Loucy (cell line): ENCODE measurements around the gene TEX26.

Experiments
- H2AFZ ChIP-seq: fragments of 200-600 bp; sonication (generic); 2 replicates; pipeline ENCODE4 v1.6.0; 2016; ENCODE audit warnings: antibody characterized with exemption, mild to moderate bottlenecking, low read length, moderate library complexity
- H3F3A ChIP-seq: fragments of 200-600 bp; 2 replicates; pipeline ENCODE4 v1.6.0; 2016; ENCODE audit warnings: antibody characterized with exemption, low read depth, mild to moderate bottlenecking
- H3K27me3 ChIP-seq: fragments of 200-600 bp; sonication (generic); 2 replicates; pipeline ENCODE4 v1.6.1; 2014; ENCODE audit warnings: low read length, mild to moderate bottlenecking; ENCODE audit not compliant: insufficient read depth, poor library complexity, severe bottlenecking
- H3K36me3 ChIP-seq: fragments of 200-600 bp; sonication (generic); 2 replicates; pipeline ENCODE4 v1.6.1; 2016; ENCODE audit warnings: low read length; ENCODE audit not compliant: insufficient read depth
- H3K4me1 ChIP-seq: fragments of 200-600 bp; sonication (generic); 2 replicates; pipeline ENCODE4 v1.5.1; 2014; ENCODE audit warnings: low read length, mild to moderate bottlenecking; ENCODE audit not compliant: insufficient read depth, poor library complexity, severe bottlenecking
- H3K4me2 ChIP-seq: fragments of 200-600 bp; sonication (generic); 2 replicates; pipeline ENCODE4 v1.6.0; 2014; ENCODE audit warnings: antibody characterized with exemption, low read length, low read depth, mild to moderate bottlenecking; ENCODE audit not compliant: poor library complexity, severe bottlenecking
- H3K4me3 ChIP-seq: fragments of 200-600 bp; sonication (generic); 2 replicates; pipeline ENCODE4 v1.5.1; 2014; ENCODE audit warnings: low read length, mild to moderate bottlenecking, mixed read lengths; ENCODE audit not compliant: poor library complexity, severe bottlenecking
- H3K79me2 ChIP-seq: fragments of 200-600 bp; sonication (generic); 2 replicates; pipeline ENCODE4 v1.6.1; 2014; ENCODE audit warnings: low read length; ENCODE audit not compliant: insufficient read depth
- H3K9ac ChIP-seq: fragments of 200-600 bp; sonication (generic); 2 replicates; pipeline ENCODE4 v1.6.0; 2014; ENCODE audit warnings: mild to moderate bottlenecking, low read depth, low read length, moderate library complexity; ENCODE audit not compliant: poor library complexity, severe bottlenecking
- H3K9me2 ChIP-seq: fragments of 200-600 bp; sonication (generic); replicated peaks from 2 replicates; pipeline ENCODE4 v1.6.1; 2016; ENCODE audit warnings: low read depth, low read length, mixed read lengths
- H3K9me3 ChIP-seq: fragments of 200-600 bp; sonication (generic); 2 replicates; pipeline ENCODE4 v1.6.1; 2014; ENCODE audit warnings: mild to moderate bottlenecking, antibody characterized with exemption, low read length, low read depth; ENCODE audit not compliant: insufficient read depth
- H4K20me1 ChIP-seq: fragments of 200-600 bp; sonication (generic); 2 replicates; pipeline ENCODE4 v1.6.0; 2014; ENCODE audit warnings: antibody characterized with exemption, low read length, mild to moderate bottlenecking; ENCODE audit not compliant: insufficient read depth, poor library complexity, severe bottlenecking
- CTCF ChIP-seq: fragments of 200-600 bp; sonication (generic); conservative IDR thresholded peaks from 2 replicates; pipeline ENCODE4 v1.5.1; 2014; ENCODE audit warnings: mild to moderate bottlenecking, antibody characterized with exemption, low read length
- EZH2phosphoT487 ChIP-seq: fragments of 200-600 bp; IDR thresholded peaks from 2 replicates; pipeline ENCODE4 v1.6.1; 2018; ENCODE audit warnings: antibody characterized with exemption, mild to moderate bottlenecking, moderate library complexity, borderline replicate concordance

Gene TEX26

GRCh38 chr13:30906411-30907051 lies 25.9 kb upstream of the TEX26 start:
- Histone ChIP-seq H3K4me3 (no peak overlapping the region), H4K20me1 (no peaks in the 10 kb centered on the region), H3F3A (no peaks in the 10 kb centered on the region), H3K9ac (no peak overlapping the region), H2AFZ (no peak overlapping the region), H3K4me1 (peaks cover 23% of the 10 kb centered on the region), H3K27me3 (peaks cover 6% of the 10 kb centered on the region), H3K4me2 (no peak overlapping the region), H3K9me2 (no peaks in the 10 kb centered on the region), H3K9me3 (no peaks in the 10 kb centered on the region), H3K79me2 (no peaks in the 10 kb centered on the region), H3K36me3 (no peaks in the 10 kb centered on the region)
- TF ChIP-seq CTCF (no peak), EZH2phosphoT487 (no peak)

DNA sequence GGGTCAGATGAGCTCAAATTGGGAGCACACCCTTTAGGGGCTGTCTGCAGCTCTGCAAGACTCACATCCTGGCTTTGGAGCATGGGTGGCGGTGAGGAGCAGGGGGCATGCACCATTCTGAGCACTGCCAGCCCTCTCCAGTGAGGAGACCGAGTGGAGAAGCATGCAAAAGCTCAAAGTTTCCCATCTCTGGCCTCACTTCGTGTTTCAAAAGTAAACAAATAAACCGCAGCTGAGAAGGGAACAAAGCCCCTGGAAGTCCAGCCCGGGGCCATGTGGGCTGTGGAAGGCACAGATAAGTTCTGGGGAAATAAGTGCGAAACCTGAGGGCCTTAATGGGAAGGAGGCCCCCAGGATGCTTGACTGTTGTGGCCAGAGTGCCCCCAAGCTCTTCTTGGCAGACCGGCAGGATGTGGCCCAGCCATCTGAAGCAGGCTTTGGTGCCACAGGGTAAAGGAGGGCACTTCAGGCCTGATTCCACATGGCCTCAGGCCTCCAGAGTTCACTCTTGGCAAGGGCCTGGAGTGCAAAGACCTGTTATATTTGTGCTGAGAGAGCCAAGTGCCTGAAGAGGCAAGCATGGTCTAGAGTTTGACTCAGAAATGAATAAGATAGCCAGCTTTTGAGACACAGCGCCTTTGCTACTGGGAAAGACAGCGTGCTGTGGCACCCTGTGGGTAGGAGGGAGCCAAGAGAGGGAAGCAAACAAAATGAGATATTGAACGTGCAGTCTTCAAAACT lies 25.2 kb upstream of the TEX26 start:
- Histone ChIP-seq H3K27me3 (peaks cover 6% of the 10 kb centered on the region), H3F3A (no peaks in the 10 kb centered on the region), H3K79me2 (no peaks in the 10 kb centered on the region), H3K4me3 (no peak overlapping the region), H3K4me1 (peaks cover 23% of the 10 kb centered on the region), H3K9ac (no peak overlapping the region), H3K36me3 (no peaks in the 10 kb centered on the region), H3K4me2 (no peak overlapping the region), H2AFZ (no peak overlapping the region), H3K9me3 (no peaks in the 10 kb centered on the region), H3K9me2 (no peaks in the 10 kb centered on the region), H4K20me1 (no peaks in the 10 kb centered on the region)
- TF ChIP-seq EZH2phosphoT487 (no peak), CTCF (no peak)

DNA sequence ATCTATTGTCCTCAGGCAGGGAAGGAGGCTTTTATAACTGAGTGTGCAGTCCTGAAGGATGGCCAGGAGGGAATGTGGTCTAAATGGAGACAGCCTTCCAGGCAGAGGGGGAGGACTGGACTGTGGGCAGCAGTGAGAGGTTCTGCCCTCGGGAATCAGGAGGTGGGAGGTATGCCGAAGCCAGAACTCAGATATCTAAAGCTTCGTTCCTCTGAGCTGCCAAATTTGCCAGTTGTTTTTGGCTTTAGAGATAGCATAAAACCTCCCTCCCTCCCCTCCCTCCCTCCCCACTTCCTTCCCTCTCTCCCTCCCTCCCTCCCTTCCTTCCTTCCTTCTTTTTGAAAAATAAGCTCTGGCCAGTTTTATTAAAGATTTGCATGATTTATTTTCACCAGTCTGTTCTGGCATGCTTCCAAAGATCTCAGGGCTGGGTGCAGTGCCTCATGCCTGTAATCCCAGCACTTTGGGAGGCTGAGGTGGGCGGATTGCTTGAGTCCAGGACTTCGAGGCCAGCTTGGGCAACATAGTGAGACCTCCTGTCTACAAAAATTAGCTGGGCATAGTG lies 24.0 kb upstream of the TEX26 start:
- Histone ChIP-seq H2AFZ (no peak overlapping the region), H3K27me3 (peaks cover 3% of the 10 kb centered on the region), H3K4me2 (no peak overlapping the region), H4K20me1 (no peaks in the 10 kb centered on the region), H3K79me2 (no peaks in the 10 kb centered on the region), H3K9me3 (no peaks in the 10 kb centered on the region), H3K4me1 (peaks cover 23% of the 10 kb centered on the region), H3K36me3 (no peaks in the 10 kb centered on the region), H3K4me3 (no peak overlapping the region), H3F3A (no peaks in the 10 kb centered on the region), H3K9me2 (no peaks in the 10 kb centered on the region), H3K9ac (no peak overlapping the region)
- TF ChIP-seq CTCF (no peak), EZH2phosphoT487 (no peak)
